ENCODE results near the gene DDX5. TPM values are rescaled to one million over a fixed set of nuclear protein-coding genes. Genes with fewer than 3 reads are reported as not detected.

The DDX5 gene
- total RNA-seq, 1 experiment from 2014 or later: 411 TPM

DNA sequence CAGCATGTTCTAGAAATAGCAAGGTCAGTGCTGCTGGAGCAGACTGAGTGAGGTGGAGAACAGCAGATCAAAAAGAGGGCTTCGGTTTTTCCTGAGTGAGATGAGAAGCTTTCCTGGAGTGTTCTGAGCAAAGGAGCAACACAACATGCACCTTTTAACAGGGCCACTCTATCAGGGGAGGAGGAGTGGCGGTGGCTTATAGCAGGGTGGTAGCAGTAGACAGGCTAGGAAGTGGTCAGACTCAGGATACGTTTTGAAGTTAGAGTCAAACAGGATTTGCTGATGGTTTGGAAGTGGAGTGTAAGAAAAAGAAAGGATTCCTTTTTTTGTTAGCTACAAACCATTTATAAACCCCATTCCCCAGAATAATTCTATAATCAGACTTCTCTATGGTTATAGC, 21.7 kb downstream of the DDX5 start:
- ATAC-seq (no peak), DNase-seq (ENCODE audit: low read depth, low spot score) (no peak)
- no peaks in the 10 kb centered on the region for H3K4me1 ChIP-seq (ENCODE audit: control insufficient read depth, insufficient read depth, low read length)
- no peak overlapping the region for H3K4me3 ChIP-seq (ENCODE audit: low read depth in 2 of 2, low read length in 2 of 2)
- no TSS peak for BruUV-seq (replicated peaks)
- no peaks in the 10 kb centered on the region for H3K9me3 ChIP-seq (ENCODE audit: control insufficient read depth, insufficient read depth, low read depth, low read length)
- H3K36me3 ChIP-seq (ENCODE audit: control insufficient read depth, insufficient read depth, low read length): peaks cover 6% of the 10 kb centered on the region; the same call in 1 of the 2 replicates
- POLR2A ChIA-PET: no interaction called here
- no peak overlapping the region for H3K27ac ChIP-seq (ENCODE audit: low read length)
- H3K27me3 ChIP-seq (ENCODE audit: control insufficient read depth, insufficient read depth, low read length): no peaks in the 10 kb centered on the region
- intact Hi-C loops (cut with micrococcal nuclease; ENCODE audit: unreplicated experiment) (no loop called here), in situ Hi-C loops (cut with HindIII; ENCODE audit: low pct_unique_long_range_greater_than_20kb, low sequenced_read_pairs) (no loop called here)
- CTCF ChIA-PET: interaction anchor here (0.6 kb wide), 1 partner anchor 256 kb away, joined by 4 read pairs; no protein-coding TSS in a partner anchor
- TF ChIP-seq REST (IDR thresholded peaks at IDR 0.05; ENCODE audit: insufficient read depth in 1 of 2, low read depth in 2 of 2, low read length in 1 of 2): no peak
- no peak for TF ChIP-seq SIN3A (IDR thresholded peaks at IDR 0.05; ENCODE audit: borderline replicate concordance, insufficient read depth, low read depth, low read length)
- TF ChIP-seq, protein P1, sequence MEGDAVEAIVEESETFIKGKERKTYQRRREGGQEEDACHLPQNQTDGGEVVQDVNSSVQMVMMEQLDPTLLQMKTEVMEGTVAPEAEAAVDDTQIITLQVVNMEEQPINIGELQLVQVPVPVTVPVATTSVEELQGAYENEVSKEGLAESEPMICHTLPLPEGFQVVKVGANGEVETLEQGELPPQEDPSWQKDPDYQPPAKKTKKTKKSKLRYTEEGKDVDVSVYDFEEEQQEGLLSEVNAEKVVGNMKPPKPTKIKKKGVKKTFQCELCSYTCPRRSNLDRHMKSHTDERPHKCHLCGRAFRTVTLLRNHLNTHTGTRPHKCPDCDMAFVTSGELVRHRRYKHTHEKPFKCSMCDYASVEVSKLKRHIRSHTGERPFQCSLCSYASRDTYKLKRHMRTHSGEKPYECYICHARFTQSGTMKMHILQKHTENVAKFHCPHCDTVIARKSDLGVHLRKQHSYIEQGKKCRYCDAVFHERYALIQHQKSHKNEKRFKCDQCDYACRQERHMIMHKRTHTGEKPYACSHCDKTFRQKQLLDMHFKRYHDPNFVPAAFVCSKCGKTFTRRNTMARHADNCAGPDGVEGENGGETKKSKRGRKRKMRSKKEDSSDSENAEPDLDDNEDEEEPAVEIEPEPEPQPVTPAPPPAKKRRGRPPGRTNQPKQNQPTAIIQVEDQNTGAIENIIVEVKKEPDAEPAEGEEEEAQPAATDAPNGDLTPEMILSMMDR (IDR thresholded peaks at IDR 0.05): no peak
- TF ChIP-seq POLR2AphosphoS5 (IDR thresholded peaks at IDR 0.05; ENCODE audit: low read depth, low read length): no peak
- TF ChIP-seq TCF7L2 (IDR thresholded peaks at IDR 0.05; ENCODE audit: low read depth, low read length): no peak

DNA sequence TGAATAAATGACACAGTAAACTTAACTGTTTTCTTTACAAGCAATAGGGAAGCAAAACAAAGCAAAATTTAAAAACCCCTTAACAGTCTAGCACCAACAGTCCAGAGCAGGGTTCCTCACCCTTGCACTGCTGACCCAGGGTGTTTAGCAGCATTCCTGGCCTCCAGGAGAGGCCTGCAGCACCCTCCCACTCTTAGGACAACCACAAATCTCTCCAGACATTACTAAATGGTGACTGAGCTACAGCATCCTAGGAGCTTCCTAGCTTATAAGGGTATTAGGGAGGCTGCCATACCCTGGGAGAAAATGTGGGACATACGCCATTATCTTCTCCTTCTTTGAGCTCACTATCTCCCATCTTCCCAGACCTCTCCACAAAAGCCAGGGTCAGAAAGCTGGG, 25.1 kb downstream of the DDX5 start:
- in situ Hi-C loops (cut with HindIII; ENCODE audit: low pct_unique_long_range_greater_than_20kb, low sequenced_read_pairs): no loop called here
- DNase-seq (ENCODE audit: low read depth, low spot score) (no peak), ATAC-seq (no peak)
- Histone ChIP-seq H3K36me3 (ENCODE audit: control insufficient read depth, insufficient read depth, low read length) (peaks cover 16% of the 10 kb centered on the region; the same call in 1 of the 2 replicates), H3K9me3 (ENCODE audit: control insufficient read depth, insufficient read depth, low read depth, low read length) (no peaks in the 10 kb centered on the region), H3K4me1 (ENCODE audit: control insufficient read depth, insufficient read depth, low read length) (no peaks in the 10 kb centered on the region), H3K27ac (ENCODE audit: low read length) (no peak overlapping the region), H3K27me3 (ENCODE audit: control insufficient read depth, insufficient read depth, low read length) (no peaks in the 10 kb centered on the region), H3K4me3 (ENCODE audit: low read depth in 2 of 2, low read length in 2 of 2) (no peak overlapping the region)
- BruUV-seq (replicated peaks): no TSS peak
- CTCF ChIA-PET: interaction anchor here (1.0 kb wide), 1 partner anchor 62 kb away, joined by 4 read pairs; no protein-coding TSS in a partner anchor
- TF ChIP-seq, protein P1 (IDR thresholded peaks at IDR 0.05): no peak
- TF ChIP-seq REST (IDR thresholded peaks at IDR 0.05; ENCODE audit: insufficient read depth in 1 of 2, low read depth in 2 of 2, low read length in 1 of 2) (no peak), SIN3A (IDR thresholded peaks at IDR 0.05; ENCODE audit: borderline replicate concordance, insufficient read depth, low read depth, low read length) (no peak), POLR2AphosphoS5 (IDR thresholded peaks at IDR 0.05; ENCODE audit: low read depth, low read length) (no peak)
- POLR2A ChIA-PET: no interaction called here
- intact Hi-C loops (cut with micrococcal nuclease; ENCODE audit: unreplicated experiment): no loop called here
